Aorta (tissue), 5 donors: ENCODE data around the gene ZNF574. TPM values are rescaled to one million over a fixed set of nuclear protein-coding genes. Genes with fewer than 3 reads are reported as not detected.
A peak's percentile ranks its signal among the peaks of the same experiment; 100 is the strongest.

ENCODE experiments used
- ATAC-seq: fragments of 200-7000 bp; cut with Tn5 transposase; one replicate; pipeline ENCODE4 v1.9.1; 2022; ENCODE audit warnings: moderate library complexity; ENCODE audit not compliant: low FRiP score
- DNase-seq, 2 donors: peaks; one replicate each; pipeline ENCODE4 v3.0.0-alpha.2; 2020
- H3K27ac ChIP-seq, 2 donors: one replicate each; pipeline ENCODE4 v1.5.1; 2013; ENCODE audit warnings: low read length in 2 of 2, mild to moderate bottlenecking in 2 of 2, moderate library complexity in 2 of 2, control low read depth in 1 of 2, inconsistent platforms in 1 of 2, low read depth in 1 of 2
- H3K27me3 ChIP-seq, 2 donors: one replicate each; pipeline ENCODE4 v1.6.1; 2013; ENCODE audit warnings: control low read depth in 1 of 2, low read length in 1 of 2, mild to moderate bottlenecking in 1 of 2, moderate library complexity in 1 of 2; ENCODE audit not compliant: insufficient read depth in 2 of 2, control insufficient read depth in 1 of 2
- H3K36me3 ChIP-seq, 2 donors: one replicate each; pipeline ENCODE4 v1.6.1; 2013; ENCODE audit warnings: control low read depth in 1 of 2, low read length in 1 of 2, mild to moderate bottlenecking in 1 of 2; ENCODE audit not compliant: insufficient read depth in 2 of 2, control insufficient read depth in 1 of 2
- H3K4me1 ChIP-seq, 2 donors: one replicate each; pipeline ENCODE4 v1.6.1; 2013; ENCODE audit warnings: low read length in 2 of 2, control low read depth in 1 of 2, mild to moderate bottlenecking in 1 of 2, moderate library complexity in 1 of 2; ENCODE audit not compliant: insufficient read depth in 2 of 2, control insufficient read depth in 1 of 2
- H3K4me3 ChIP-seq, 2 donors: one replicate each; pipeline ENCODE4 v1.5.1; 2013; ENCODE audit warnings: low read length in 2 of 2, control low read depth in 1 of 2, mild to moderate bottlenecking in 1 of 2
- H3K9me3 ChIP-seq: one replicate; pipeline ENCODE4 v1.6.1; 2013; ENCODE audit warnings: mild to moderate bottlenecking, low read length; ENCODE audit not compliant: control insufficient read depth
- WGBS, 2 donors: extraction: QIAGEN DNeasy Blood & Tissue Kit; methylation state at CpG; one replicate each; pipeline ENCODE4 v1.1.7; 2013; 5-methylcytosine and 5-hydroxymethylcytosine counted together
- intact Hi-C, 2 donors: fragments of 100-400 bp; cut with DNase I; formaldehyde crosslinking; loops; one replicate each; pipeline versions ENCODE4 v1.14.2 to v1.15.0; 2022
- polyA plus RNA-seq, 2 donors: library from polyadenylated mRNA; stranded (reverse); fragments of 200-250 nt; gene quantifications; one replicate each; pipeline ENCODE4 v1.2.3, GENCODE V29; 2013
- total RNA-seq, 2 donors: library from RNA; stranded (reverse); fragmentation: NEBNext Ultra II Directional; extraction: Animal tissue kit (Norgen Biotek cat#: 25700); gene quantifications; one replicate each; pipeline ENCODE4 v1.2.1, GENCODE V29; 2021
- donor health status: healthy with polysubstance abuse.
- donor health status: Bipolar disorder and iron deficiency.
- donor health status: DM: no; HTN: no; CAD: no.
- donor health status: DM: no; HTN: no; CAD: no.
- donor health status: DM: yes; HTN: yes; CAD: no.

The ZNF574 gene
- total and polyA plus RNA-seq, 4 donors: 2.4 to 10.3 (median 7.9) TPM

GRCh38 chr19:42065511-42065910 is 10.5 kb upstream of the ZNF574 start:
- no peaks in the 10 kb centered on the region for H3K36me3 ChIP-seq
- H3K27ac ChIP-seq: no peak overlapping the region
- H3K27me3 ChIP-seq: no peaks in the 10 kb centered on the region
- no peak overlapping the region for H3K4me3 ChIP-seq
- 91 to 94% methylated on average over 5 to 9 of the region's 9 CpGs for WGBS, 2 donors
- no peaks in the 10 kb centered on the region for H3K9me3 ChIP-seq
- intact Hi-C loops: no loop called here
- ATAC-seq (no peak), DNase-seq (no peak)
- no peaks in the 10 kb centered on the region for H3K4me1 ChIP-seq

- no peak for DNase-seq
- no peaks in the 10 kb centered on the region for H3K4me1 ChIP-seq
- 58 to 61% methylated on average over 9 of the region's 9 CpGs for WGBS, 2 donors
- ATAC-seq: no peak
- no peak overlapping the region for H3K27ac ChIP-seq
- no peak overlapping the region for H3K4me3 ChIP-seq
- H3K36me3 ChIP-seq: no peaks in the 10 kb centered on the region
- no peaks in the 10 kb centered on the region for H3K27me3 ChIP-seq
- intact Hi-C loops: no loop called here
- no peaks in the 10 kb centered on the region for H3K9me3 ChIP-seq
Observed at GRCh38 chr19:42066075-42066754, 9.8 kb upstream of the ZNF574 start.

GRCh38 chr19:42067315-42067888 is 8.6 kb upstream of the ZNF574 start:
- no peak overlapping the region for H3K4me3 ChIP-seq
- no peak for DNase-seq
- no peak overlapping the region for H3K27ac ChIP-seq
- no peaks in the 10 kb centered on the region for H3K36me3 ChIP-seq
- no peaks in the 10 kb centered on the region for H3K4me1 ChIP-seq
- WGBS, 2 donors: 78 to 81% methylated on average over 6 of the region's 6 CpGs
- intact Hi-C loops: no loop called here
- H3K9me3 ChIP-seq: no peaks in the 10 kb centered on the region
- H3K27me3 ChIP-seq: no peaks in the 10 kb centered on the region
- no peak for ATAC-seq

GRCh38 chr19:42068361-42068755 is 7.6 kb upstream of the ZNF574 start:
- H3K4me1 ChIP-seq: no peaks in the 10 kb centered on the region
- H3K36me3 ChIP-seq: no peaks in the 10 kb centered on the region
- peak overlapping the region in 1 of 2 donors; percentile 80 for H3K4me3 ChIP-seq
- H3K27me3 ChIP-seq: no peaks in the 10 kb centered on the region
- DNase-seq (no peak), ATAC-seq (no peak)
- intact Hi-C loops: no loop called here
- no peaks in the 10 kb centered on the region for H3K9me3 ChIP-seq
- WGBS, 2 donors: 8 to 12% methylated on average over 8 of the region's 8 CpGs
- H3K27ac ChIP-seq: no peak overlapping the region

- Histone ChIP-seq H3K4me1 (no peaks in the 10 kb centered on the region), H3K27ac (peak overlapping the region in 1 of 2 donors; percentile 0), H3K4me3 (peak overlapping the region; percentile 80 to 83), H3K36me3 (no peaks in the 10 kb centered on the region), H3K9me3 (no peaks in the 10 kb centered on the region), H3K27me3 (no peaks in the 10 kb centered on the region)
- ATAC-seq (peak; percentile 9), DNase-seq (no peak)
- intact Hi-C loops: no loop called here
- 3 to 4% methylated on average over 25 to 29 of the region's 29 CpGs for WGBS, 2 donors
Observed at GRCh38 chr19:42068756-42069571, 7.0 kb upstream of the ZNF574 start.

GRCh38 chr19:42069619-42070351 is 6.2 kb upstream of the ZNF574 start, which contains the start of gene GRIK5:
Gene GRIK5 (minus strand): TSS chr19:42070206. CDS start chr19:42065770, 4,436 bp downstream.
- 1 to 2% methylated on average over 18 to 29 of the region's 29 CpGs for WGBS, 2 donors
- Histone ChIP-seq H3K27ac (no peak within 1 kb of the TSS), H3K4me3 (peak within 1 kb of the TSS; percentile 80 to 83), H3K36me3 (no peaks in the 10 kb centered on the region), H3K9me3 (no peaks in the 10 kb centered on the region), H3K4me1 (no peaks in the 10 kb centered on the region), H3K27me3 (no peaks in the 10 kb centered on the region)
- ATAC-seq (peak; percentile 34), DNase-seq (no peak)
- intact Hi-C loops: no loop called here

GRCh38 chr19:42071247-42071646 is 4.7 kb upstream of the ZNF574 start:
- WGBS, 2 donors: 92 to 93% methylated on average over 11 to 12 of the region's 12 CpGs
- no peaks in the 10 kb centered on the region for H3K4me1 ChIP-seq
- ATAC-seq (no peak), DNase-seq (peak in 1 of 2 donors; percentile 14)
- no peaks in the 10 kb centered on the region for H3K9me3 ChIP-seq
- H3K27ac ChIP-seq: no peak overlapping the region
- no peaks in the 10 kb centered on the region for H3K36me3 ChIP-seq
- no peak overlapping the region for H3K4me3 ChIP-seq
- intact Hi-C loops: no loop called here
- H3K27me3 ChIP-seq: no peaks in the 10 kb centered on the region

- ATAC-seq (no peak), DNase-seq (no peak)
- Histone ChIP-seq H3K4me3 (peak overlapping the region; percentile 46 to 63), H3K4me1 (peaks cover 0 to 5% of the 10 kb centered on the region in 2 donors), H3K9me3 (no peaks in the 10 kb centered on the region), H3K27me3 (no peaks in the 10 kb centered on the region), H3K27ac (peak overlapping the region; percentile 69 to 94), H3K36me3 (peaks cover 0 to 3% of the 10 kb centered on the region in 2 donors)
- 66% methylated on average over 27 of the region's 27 CpGs for WGBS, 2 donors
- intact Hi-C loops: no loop called here
Observed at GRCh38 chr19:42074513-42075363, 1.2 kb upstream of the ZNF574 start.
